GM18517 (cell line): ENCODE measurements around the gene RANBP1.
"Not testable (repeated sequence)": the region's sequence is repeated elsewhere in the genome, so short reads cannot be mapped to it uniquely, and the experiment has no call there.

Experiments
- ATAC-seq: cut with Tn5 transposase; IDR thresholded peaks from one replicate; pipeline ENCODE4 v1.9.1; 2021; ENCODE audit warnings: mild to moderate bottlenecking, moderate library complexity; ENCODE audit not compliant: unreplicated experiment

RANBP1 gene

DNA sequence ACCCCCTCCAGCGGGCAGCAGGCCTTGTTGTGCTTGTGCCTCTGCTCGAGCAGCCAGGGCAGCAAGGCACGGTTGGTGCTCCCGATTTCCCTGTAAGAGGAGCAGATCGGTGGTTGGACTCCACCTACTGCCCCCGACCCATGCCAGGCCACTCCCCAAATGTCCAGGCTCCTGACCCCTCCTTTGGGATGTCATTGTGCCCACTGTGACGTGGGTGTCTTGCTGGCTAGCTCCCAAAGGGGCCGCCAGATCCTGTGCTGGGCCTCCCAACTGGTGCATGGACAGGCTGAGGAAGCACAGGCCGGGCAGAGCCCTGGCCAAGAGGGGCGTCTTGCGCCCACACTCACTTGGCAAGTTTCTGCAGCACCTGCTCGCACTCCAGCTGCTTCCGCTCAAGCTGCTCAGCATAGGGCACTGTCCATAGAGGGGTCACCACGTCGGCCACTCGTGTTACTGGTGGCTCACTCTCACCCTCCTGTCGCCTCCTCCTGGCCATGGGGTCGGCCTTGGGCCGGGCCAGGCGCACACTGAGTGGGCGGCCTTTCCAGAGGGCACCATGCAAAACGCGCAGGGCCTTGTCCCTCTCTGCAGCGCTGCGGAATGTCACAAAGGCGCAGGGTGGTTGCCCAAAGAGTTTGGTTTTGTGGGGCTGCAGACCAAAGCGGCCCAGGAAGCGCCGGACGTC is at the start of gene RANBP1:
TSS of gene RANBP1 (plus strand) at position 414 of the 685 bp plus-strand sequence. CDS start at position 495, 81 bp downstream.
- no peak for ATAC-seq

- ATAC-seq = no peak
Measured at GRCh38 chr22:20066617-20067383, 49.1 kb upstream of the RANBP1 start.

DNA sequence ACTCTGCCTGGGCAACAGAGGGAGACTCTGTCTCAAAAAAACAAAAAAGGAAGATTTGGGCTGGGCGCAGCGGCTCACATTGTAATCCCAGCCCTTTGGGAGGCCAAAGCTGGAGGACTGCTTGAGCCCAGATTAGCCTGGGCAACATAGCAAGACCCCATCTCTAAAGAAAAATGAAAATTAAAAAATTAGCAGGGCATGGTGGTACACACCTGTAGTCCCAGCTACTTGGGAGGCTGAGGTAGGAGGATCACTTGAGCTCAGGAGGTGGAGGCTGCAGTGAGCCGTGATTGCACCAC is 48.6 kb upstream of the RANBP1 start:
- not testable (repeated sequence) for ATAC-seq

- no peak for ATAC-seq
Measured at GRCh38 chr22:20068640-20069039, 47.3 kb upstream of the RANBP1 start.

DNA sequence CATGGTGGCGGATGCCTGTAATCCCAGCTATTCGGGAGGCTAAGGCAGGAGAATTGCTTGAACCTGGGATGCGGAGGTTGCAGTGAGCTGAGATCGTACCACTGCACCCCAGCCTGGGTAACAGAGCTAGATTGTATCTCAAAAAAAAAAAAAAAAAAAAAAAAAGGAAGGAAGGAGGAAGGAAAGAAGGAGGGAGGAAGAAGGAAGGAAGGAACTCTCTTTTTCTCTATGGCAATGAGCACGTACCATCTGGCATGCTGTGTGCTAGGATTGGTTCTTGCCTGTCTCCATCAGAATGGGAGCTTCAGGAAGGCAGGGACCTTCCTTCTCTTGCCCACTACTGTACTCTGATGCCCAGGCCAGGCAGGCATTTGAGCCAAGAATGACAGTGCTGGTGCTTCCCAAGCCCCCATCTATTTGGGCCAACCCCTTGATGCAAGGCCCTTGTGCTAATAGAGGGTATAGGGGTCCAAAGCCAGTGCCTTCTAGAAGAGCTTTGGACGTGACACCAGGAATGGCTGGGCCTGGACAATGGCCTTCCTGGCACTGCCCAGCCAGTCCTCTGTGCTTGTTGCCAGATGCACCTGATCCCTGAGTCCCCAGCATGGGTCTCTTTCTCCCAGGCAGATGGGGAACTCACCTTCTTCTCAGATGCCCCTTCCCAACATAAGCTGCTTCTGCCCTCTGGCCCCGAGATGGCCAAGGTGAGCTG is 46.4 kb upstream of the RANBP1 start:
- no peak for ATAC-seq

- no peak for ATAC-seq
Measured at GRCh38 chr22:20071524-20071972, 44.4 kb upstream of the RANBP1 start.

DNA sequence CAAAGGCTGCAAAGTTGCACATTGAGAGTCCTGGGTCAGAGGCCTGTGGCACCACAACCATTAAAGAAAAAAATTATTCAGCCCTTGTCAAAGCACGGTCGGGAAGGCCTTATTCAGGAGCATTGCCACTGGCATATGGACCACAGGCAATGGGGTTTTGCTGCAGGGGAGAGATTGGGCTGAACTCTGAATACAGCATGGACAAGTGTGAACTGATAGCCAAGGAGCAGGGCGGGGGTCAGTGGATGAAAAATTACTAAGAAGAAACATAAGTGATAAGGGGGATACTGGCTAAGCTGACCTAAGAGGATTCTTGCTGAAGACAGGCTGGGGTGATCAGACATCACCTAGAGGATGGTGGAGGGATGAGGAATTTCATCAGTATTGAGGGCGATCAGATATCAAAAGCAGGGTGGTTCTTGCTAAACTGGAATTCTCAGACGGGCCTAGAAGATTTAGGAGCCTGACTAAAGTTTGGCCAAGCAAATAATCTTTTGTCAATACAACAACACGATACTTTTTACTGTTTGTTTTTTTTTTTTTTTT is 39.2 kb upstream of the RANBP1 start:
- ATAC-seq = no peak

DNA sequence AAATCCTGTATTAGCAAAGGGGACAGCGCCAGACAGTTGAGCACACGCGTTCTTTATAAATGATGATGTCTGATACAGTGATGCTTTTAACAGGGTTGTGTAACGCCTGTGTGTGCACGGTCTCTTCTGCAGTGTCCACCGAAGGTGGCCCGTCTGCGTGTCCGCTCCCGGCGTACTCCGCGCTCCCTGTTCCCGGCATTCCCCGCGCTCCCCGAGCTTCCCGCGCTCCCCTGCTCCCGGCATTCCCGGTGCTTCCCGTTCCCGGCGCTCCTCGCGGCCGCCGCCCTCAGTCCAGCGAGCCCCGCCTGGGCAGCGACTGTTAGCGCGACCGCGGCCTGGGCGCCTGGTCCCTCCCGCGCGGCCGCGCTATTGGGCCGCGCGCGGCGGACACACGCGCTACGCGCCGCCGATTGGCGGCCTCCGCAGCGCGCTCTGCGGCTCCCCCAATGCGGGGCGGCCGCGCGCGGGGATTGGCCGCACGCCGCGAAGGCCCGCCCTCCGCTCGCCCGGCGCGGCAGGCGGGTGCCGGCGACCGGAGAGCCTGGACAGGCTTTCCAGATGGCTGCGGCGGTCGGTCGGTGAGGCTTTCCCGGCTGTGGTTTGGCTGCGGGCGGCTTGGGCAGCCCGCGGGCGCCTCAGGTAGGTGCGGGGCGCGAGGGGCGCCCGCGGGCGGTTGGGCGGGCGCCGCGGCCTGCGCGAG is 36.0 kb upstream of the RANBP1 start, which contains the start of gene DGCR8:
TSS of gene DGCR8 (plus strand) at position 497 of the 700 bp plus-strand sequence. CDS start 5,723 bp downstream, outside the sequence.
- peak; percentile 76 for ATAC-seq

GRCh38 chr22:20080445-20080775 is 35.5 kb upstream of the RANBP1 start:
- ATAC-seq = peak; percentile 66

DNA sequence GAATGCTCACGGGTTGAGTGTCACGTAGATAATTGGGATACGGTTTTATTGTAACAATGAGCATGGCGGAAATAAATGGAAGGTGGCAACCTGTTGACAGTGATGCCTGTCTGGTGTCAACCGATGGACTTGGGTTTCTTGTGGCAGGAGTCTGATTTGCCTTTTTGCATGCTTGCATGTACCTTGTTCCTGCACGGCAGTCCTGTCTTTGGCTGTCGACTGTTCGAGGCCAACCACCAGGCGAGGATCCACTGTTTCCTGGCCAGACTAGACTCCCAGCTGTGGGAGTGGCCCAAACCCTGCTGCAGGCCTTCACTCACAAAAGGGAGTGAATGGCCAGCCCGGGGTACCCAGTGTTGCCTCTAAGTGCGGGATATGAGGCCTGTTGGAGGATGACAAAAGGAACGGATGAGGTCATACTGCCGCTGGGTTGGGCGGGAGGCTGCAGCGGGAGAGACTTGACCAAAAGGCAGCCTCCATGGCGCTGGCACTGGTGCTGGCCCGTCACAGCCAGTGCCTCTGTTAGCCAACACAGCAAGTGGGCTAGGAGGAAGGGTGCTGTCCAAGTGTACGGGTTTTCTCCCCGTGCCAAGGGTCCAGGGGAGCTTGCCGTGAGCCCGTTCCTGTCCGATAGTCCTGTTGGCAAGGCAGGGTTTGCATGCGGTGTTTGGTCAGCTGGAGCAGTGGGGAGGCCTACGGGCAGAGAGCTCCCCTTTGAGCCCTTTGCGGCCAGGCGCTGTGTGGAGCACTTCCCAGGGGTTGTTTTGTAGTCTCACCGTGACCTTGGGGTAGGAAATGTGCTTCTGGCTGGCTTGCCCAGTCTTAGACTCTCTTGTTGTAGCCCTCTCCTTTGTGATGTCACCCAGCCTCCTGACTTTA is 34.9 kb upstream of the RANBP1 start:
- ATAC-seq = no peak

DNA sequence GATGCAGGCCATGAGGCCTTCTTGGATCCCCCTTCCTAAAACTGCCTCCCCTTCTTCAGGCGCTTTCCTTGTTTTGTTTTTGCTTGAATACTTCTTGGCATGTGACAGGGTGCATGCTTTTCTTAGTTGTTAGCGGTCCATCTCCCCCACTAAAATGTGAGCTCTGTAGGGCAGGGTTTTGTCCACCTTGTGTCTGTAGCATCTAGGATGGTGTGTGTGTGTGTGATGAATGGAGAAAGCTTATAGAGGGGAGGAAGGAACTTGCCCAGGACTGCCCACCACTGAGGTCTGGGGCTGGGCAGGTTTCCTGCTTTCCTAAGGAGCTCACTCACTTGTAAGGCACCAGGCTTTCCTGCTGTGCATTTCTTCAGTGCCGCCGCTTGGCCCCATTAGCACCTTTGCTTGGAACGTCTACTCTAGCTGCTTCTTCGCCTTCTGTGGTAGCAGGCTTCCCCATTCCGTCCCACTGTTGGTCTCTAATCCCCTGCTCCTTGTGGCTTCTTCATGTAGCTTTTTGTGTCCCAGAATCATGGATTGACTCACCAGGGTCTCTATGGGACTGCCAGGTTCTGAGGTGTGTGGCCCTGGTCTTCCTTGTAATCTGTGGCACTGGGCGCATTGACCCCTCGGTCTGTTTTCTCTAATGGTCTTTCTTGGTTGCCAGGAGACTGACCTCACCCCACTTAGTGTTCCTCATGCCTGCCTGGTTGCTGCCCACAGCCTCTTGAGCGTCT is 32.6 kb upstream of the RANBP1 start:
- no peak for ATAC-seq

GRCh38 chr22:20083891-20084546 is 31.9 kb upstream of the RANBP1 start:
- no peak for ATAC-seq

- ATAC-seq = no peak
Measured at GRCh38 chr22:20084547-20085413, 31.1 kb upstream of the RANBP1 start.

DNA sequence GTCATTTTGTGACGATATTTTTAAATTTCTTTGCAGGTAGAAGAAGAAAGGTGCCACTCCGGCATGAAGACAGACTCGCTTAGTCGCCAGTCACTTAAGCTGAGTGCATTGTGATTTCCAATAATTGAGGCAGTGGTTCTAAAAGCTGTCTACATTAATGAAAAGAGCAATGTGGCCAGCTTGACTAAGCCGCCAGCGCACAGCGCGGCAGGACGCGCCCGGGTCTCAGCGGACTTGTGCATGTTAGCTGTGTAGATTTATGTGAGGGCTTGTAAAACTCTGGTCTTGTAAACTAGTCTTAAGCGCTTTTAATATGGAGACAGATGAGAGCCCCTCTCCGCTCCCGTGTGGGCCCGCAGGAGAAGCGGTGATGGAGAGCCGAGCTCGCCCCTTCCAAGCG is 30.3 kb upstream of the RANBP1 start:
- no peak for ATAC-seq

- ATAC-seq = no peak
Measured at GRCh38 chr22:20086101-20086599, 29.8 kb upstream of the RANBP1 start.

GRCh38 chr22:20086763-20087162 is 29.1 kb upstream of the RANBP1 start:
- no peak for ATAC-seq
